SK-N-SH treated with all-trans-retinoic acid at 6 μM for 48 hours (cell line): ENCODE results near the gene IL36RN.

Experiments
- ATAC-seq: fragments of 200-7000 bp; cut with Tn5 transposase; 3 replicates; pipeline ENCODE4 v1.9.1; 2020; ENCODE audit warnings: mild to moderate bottlenecking, moderate library complexity
- BACH2 ChIP-seq: fragments of 250-450 bp; sonication (Bioruptor Pico); IDR thresholded peaks from 2 replicates; pipeline ENCODE4 v1.9.0; 2021; ENCODE audit warnings: mild to moderate bottlenecking, borderline replicate concordance
- CSDC2 ChIP-seq: fragments of 250-450 bp; sonication (Bioruptor Pico); IDR thresholded peaks from 2 replicates; pipeline ENCODE4 v1.5.0; 2020; ENCODE audit warnings: mild to moderate bottlenecking, moderate library complexity
- GLIS3 ChIP-seq: fragments of 250-450 bp; sonication (Bioruptor Pico); IDR thresholded peaks from 2 replicates; pipeline ENCODE4 v1.5.0; 2020; ENCODE audit warnings: mild to moderate bottlenecking, moderate library complexity
- ISL1 ChIP-seq: fragments of 250-450 bp; sonication (Bioruptor Pico); IDR thresholded peaks from 2 replicates; pipeline ENCODE4 v2.1.2; 2022; ENCODE audit warnings: mild to moderate bottlenecking, moderate library complexity
- OSR1 ChIP-seq: fragments of 250-450 bp; sonication (Bioruptor Pico); IDR thresholded peaks from 2 replicates; pipeline ENCODE4 v1.8.0; 2022; ENCODE audit warnings: moderate library complexity, mild to moderate bottlenecking, inconsistent platforms
- PPARA ChIP-seq: fragments of 250-450 bp; sonication (Bioruptor Pico); IDR thresholded peaks from 2 replicates; pipeline ENCODE4 v1.5.0; 2020; ENCODE audit warnings: mild to moderate bottlenecking, borderline replicate concordance
- RARB ChIP-seq: fragments of 250-450 bp; sonication (Bioruptor Pico); IDR thresholded peaks from 2 replicates; pipeline ENCODE4 v1.8.0; 2021; ENCODE audit warnings: mild to moderate bottlenecking, moderate library complexity
- SNAI2 ChIP-seq: fragments of 250-450 bp; sonication (Bioruptor Pico); IDR thresholded peaks from 2 replicates; pipeline ENCODE4 v1.5.0; 2020; ENCODE audit warnings: mild to moderate bottlenecking, moderate library complexity
- TCF4 ChIP-seq: fragments of 250-450 bp; sonication (Bioruptor Pico); IDR thresholded peaks from 2 replicates; pipeline ENCODE4 v1.8.0; 2021; ENCODE audit warnings: mild to moderate bottlenecking, moderate library complexity, borderline replicate concordance
- TOX ChIP-seq: fragments of 250-450 bp; sonication (Bioruptor Pico); IDR thresholded peaks from 2 replicates; pipeline ENCODE4 v1.8.0; 2021; ENCODE audit warnings: mild to moderate bottlenecking, moderate library complexity, borderline replicate concordance
- ZC3H10 ChIP-seq: fragments of 250-450 bp; sonication (Bioruptor Pico); IDR thresholded peaks from 2 replicates; pipeline ENCODE4 v1.5.1; 2021; ENCODE audit warnings: mild to moderate bottlenecking, moderate library complexity
- ZFP3 ChIP-seq: fragments of 250-450 bp; sonication (Bioruptor Pico); IDR thresholded peaks from 2 replicates; pipeline ENCODE4 v1.5.0; 2020; ENCODE audit warnings: mild to moderate bottlenecking, moderate library complexity
- ZFP30 ChIP-seq: fragments of 450-650 bp; formaldehyde crosslinking; IDR thresholded peaks from 2 replicates; pipeline ENCODE4 v1.5.0; 2022; ENCODE audit warnings: mild to moderate bottlenecking, moderate library complexity
- ZNF565 ChIP-seq: fragments of 450-650 bp; formaldehyde crosslinking; conservative IDR thresholded peaks from 2 replicates; pipeline ENCODE4 v1.5.0; 2020; ENCODE audit warnings: low read depth, mild to moderate bottlenecking, moderate library complexity
- ZNF70 ChIP-seq: fragments of 450-650 bp; formaldehyde crosslinking; IDR thresholded peaks from 2 replicates; pipeline ENCODE4 v1.5.0; 2020; ENCODE audit warnings: mild to moderate bottlenecking, moderate library complexity
- ZNF8 ChIP-seq: fragments of 450-650 bp; formaldehyde crosslinking; IDR thresholded peaks from 2 replicates; pipeline ENCODE4 v1.5.0; 2020; ENCODE audit warnings: mild to moderate bottlenecking, moderate library complexity
- TF ChIP-seq, protein P1 (sequence below): fragments of 250-450 bp; sonication (Bioruptor Pico); IDR thresholded peaks from 2 replicates; pipeline ENCODE4 v1.5.1; 2020; ENCODE audit warnings: low read depth, mild to moderate bottlenecking, moderate library complexity
- TF ChIP-seq, protein P2 (sequence below): fragments of 250-450 bp; sonication (Bioruptor Pico); IDR thresholded peaks from 2 replicates; pipeline ENCODE4 v1.8.0; 2020; ENCODE audit warnings: mild to moderate bottlenecking, moderate library complexity, borderline replicate concordance
- TF ChIP-seq, protein P3 (sequence below): fragments of 250-450 bp; sonication (Bioruptor Pico); IDR thresholded peaks from 2 replicates; pipeline ENCODE4 v1.5.1; 2021; ENCODE audit warnings: mild to moderate bottlenecking, moderate library complexity
- TF ChIP-seq, protein P4 (sequence below): fragments of 250-450 bp; sonication (Bioruptor Pico); IDR thresholded peaks from 2 replicates; pipeline ENCODE4 v1.5.0; 2020; ENCODE audit warnings: mild to moderate bottlenecking, moderate library complexity
- TF ChIP-seq, protein P5 (sequence below): fragments of 250-450 bp; sonication (Bioruptor Pico); IDR thresholded peaks from 2 replicates; pipeline ENCODE4 v1.8.0; 2021; ENCODE audit warnings: low read depth, mild to moderate bottlenecking, moderate library complexity, borderline replicate concordance

Gene IL36RN

DNA sequence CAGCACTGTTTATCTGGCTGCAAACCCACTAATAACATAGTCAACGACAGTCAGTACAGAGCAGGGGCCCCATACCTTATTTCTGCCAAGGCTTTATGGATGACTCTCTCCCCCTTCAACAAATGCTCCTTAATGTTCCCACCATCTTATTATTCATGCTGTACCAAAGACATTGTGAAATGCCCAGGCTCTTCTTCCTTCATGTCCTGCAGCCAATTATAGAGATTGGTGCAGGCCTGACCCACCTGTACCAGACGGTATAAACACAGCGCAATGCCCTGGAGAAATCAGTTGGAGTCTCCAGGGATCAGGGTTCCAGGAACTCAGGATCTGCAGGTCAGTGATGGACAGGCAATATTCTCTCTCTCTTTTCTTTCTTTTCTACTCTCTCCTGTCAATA is 8.7 kb downstream of the IL36RN start, which contains the start of gene IL1F10:
Gene IL1F10 (plus strand): TSS at position 290 of the 400 bp plus-strand sequence. CDS start 4,769 bp downstream, outside the sequence.
- no peak for ATAC-seq
- TF ChIP-seq PPARA (CRISPR knock-in tag) (no peak), OSR1 (CRISPR knock-in tag) (no peak), ZFP3 (no peak), ZNF70 (CRISPR knock-in tag) (no peak), BACH2 (CRISPR knock-in tag) (no peak), ZNF8 (CRISPR knock-in tag) (no peak), ZNF565 (CRISPR knock-in tag) (no peak), GLIS3 (CRISPR knock-in tag) (no peak), RARB (no peak), CSDC2 (CRISPR knock-in tag) (no peak), ZFP30 (CRISPR knock-in tag) (no peak), TOX (CRISPR knock-in tag) (no peak), TCF4 (no peak), ISL1 (CRISPR knock-in tag) (no peak)
- TF ChIP-seq, protein P1, sequence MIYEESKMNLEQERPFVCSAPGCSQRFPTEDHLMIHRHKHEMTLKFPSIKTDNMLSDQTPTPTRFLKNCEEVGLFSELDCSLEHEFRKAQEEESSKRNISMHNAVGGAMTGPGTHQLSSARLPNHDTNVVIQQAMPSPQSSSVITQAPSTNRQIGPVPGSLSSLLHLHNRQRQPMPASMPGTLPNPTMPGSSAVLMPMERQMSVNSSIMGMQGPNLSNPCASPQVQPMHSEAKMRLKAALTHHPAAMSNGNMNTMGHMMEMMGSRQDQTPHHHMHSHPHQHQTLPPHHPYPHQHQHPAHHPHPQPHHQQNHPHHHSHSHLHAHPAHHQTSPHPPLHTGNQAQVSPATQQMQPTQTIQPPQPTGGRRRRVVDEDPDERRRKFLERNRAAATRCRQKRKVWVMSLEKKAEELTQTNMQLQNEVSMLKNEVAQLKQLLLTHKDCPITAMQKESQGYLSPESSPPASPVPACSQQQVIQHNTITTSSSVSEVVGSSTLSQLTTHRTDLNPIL = no peak
- TF ChIP-seq, protein P2, sequence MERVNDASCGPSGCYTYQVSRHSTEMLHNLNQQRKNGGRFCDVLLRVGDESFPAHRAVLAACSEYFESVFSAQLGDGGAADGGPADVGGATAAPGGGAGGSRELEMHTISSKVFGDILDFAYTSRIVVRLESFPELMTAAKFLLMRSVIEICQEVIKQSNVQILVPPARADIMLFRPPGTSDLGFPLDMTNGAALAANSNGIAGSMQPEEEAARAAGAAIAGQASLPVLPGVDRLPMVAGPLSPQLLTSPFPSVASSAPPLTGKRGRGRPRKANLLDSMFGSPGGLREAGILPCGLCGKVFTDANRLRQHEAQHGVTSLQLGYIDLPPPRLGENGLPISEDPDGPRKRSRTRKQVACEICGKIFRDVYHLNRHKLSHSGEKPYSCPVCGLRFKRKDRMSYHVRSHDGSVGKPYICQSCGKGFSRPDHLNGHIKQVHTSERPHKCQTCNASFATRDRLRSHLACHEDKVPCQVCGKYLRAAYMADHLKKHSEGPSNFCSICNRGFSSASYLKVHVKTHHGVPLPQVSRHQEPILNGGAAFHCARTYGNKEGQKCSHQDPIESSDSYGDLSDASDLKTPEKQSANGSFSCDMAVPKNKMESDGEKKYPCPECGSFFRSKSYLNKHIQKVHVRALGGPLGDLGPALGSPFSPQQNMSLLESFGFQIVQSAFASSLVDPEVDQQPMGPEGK (CRISPR knock-in tag) = no peak
- TF ChIP-seq, protein P3, sequence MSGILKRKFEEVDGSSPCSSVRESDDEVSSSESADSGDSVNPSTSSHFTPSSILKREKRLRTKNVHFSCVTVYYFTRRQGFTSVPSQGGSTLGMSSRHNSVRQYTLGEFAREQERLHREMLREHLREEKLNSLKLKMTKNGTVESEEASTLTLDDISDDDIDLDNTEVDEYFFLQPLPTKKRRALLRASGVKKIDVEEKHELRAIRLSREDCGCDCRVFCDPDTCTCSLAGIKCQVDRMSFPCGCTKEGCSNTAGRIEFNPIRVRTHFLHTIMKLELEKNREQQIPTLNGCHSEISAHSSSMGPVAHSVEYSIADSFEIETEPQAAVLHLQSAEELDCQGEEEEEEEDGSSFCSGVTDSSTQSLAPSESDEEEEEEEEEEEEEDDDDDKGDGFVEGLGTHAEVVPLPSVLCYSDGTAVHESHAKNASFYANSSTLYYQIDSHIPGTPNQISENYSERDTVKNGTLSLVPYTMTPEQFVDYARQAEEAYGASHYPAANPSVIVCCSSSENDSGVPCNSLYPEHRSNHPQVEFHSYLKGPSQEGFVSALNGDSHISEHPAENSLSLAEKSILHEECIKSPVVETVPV = no peak
- TF ChIP-seq, all 23 proteins: peak for 0

DNA sequence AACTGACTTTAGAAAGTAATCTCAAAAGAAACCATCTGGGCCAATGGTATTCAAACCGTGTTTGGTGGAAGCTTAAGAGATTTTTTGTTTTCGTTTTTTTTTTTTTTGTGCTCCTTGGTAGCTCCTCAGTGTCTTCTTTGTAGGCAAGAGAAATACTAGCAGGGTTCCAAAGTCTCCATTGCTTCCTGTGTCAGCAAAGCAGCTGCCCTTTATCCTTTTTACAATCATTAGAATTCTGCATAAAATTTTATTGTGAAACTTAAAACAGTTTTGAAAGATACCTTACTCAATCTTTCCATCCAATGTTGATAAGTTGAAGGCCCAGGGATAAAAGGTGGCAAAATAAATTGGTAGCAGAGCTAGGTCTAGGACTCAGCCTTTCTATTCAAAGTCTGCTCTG is 9.3 kb downstream of the IL36RN start:
- no peak for ATAC-seq
- TF ChIP-seq TCF4 (no peak), ZNF70 (CRISPR knock-in tag) (no peak), PPARA (CRISPR knock-in tag) (no peak), ZFP3 (no peak), ZFP30 (CRISPR knock-in tag) (no peak), ZC3H10 (no peak), RARB (no peak), GLIS3 (CRISPR knock-in tag) (no peak), SNAI2 (CRISPR knock-in tag) (no peak), BACH2 (CRISPR knock-in tag) (no peak), OSR1 (CRISPR knock-in tag) (no peak)
- TF ChIP-seq, protein P4, sequence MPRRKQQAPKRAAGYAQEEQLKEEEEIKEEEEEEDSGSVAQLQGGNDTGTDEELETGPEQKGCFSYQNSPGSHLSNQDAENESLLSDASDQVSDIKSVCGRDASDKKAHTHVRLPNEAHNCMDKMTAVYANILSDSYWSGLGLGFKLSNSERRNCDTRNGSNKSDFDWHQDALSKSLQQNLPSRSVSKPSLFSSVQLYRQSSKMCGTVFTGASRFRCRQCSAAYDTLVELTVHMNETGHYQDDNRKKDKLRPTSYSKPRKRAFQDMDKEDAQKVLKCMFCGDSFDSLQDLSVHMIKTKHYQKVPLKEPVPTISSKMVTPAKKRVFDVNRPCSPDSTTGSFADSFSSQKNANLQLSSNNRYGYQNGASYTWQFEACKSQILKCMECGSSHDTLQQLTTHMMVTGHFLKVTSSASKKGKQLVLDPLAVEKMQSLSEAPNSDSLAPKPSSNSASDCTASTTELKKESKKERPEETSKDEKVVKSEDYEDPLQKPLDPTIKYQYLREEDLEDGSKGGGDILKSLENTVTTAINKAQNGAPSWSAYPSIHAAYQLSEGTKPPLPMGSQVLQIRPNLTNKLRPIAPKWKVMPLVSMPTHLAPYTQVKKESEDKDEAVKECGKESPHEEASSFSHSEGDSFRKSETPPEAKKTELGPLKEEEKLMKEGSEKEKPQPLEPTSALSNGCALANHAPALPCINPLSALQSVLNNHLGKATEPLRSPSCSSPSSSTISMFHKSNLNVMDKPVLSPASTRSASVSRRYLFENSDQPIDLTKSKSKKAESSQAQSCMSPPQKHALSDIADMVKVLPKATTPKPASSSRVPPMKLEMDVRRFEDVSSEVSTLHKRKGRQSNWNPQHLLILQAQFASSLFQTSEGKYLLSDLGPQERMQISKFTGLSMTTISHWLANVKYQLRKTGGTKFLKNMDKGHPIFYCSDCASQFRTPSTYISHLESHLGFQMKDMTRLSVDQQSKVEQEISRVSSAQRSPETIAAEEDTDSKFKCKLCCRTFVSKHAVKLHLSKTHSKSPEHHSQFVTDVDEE (CRISPR knock-in tag) = no peak
- TF ChIP-seq, protein P2 (CRISPR knock-in tag) = no peak
- TF ChIP-seq, protein P5, sequence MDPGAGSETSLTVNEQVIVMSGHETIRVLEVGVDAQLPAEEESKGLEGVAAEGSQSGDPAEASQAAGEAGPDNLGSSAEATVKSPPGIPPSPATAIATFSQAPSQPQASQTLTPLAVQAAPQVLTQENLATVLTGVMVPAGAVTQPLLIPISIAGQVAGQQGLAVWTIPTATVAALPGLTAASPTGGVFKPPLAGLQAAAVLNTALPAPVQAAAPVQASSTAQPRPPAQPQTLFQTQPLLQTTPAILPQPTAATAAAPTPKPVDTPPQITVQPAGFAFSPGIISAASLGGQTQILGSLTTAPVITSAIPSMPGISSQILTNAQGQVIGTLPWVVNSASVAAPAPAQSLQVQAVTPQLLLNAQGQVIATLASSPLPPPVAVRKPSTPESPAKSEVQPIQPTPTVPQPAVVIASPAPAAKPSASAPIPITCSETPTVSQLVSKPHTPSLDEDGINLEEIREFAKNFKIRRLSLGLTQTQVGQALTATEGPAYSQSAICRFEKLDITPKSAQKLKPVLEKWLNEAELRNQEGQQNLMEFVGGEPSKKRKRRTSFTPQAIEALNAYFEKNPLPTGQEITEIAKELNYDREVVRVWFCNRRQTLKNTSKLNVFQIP (CRISPR knock-in tag) = no peak
